ENCODE results near the gene GADD45B. TPM values are rescaled to one million over a fixed set of nuclear protein-coding genes. Genes with fewer than 3 reads are reported as not detected.

GADD45B gene
- total RNA-seq, 1 donor from 2014 or later, result 1.2 TPM

DNA sequence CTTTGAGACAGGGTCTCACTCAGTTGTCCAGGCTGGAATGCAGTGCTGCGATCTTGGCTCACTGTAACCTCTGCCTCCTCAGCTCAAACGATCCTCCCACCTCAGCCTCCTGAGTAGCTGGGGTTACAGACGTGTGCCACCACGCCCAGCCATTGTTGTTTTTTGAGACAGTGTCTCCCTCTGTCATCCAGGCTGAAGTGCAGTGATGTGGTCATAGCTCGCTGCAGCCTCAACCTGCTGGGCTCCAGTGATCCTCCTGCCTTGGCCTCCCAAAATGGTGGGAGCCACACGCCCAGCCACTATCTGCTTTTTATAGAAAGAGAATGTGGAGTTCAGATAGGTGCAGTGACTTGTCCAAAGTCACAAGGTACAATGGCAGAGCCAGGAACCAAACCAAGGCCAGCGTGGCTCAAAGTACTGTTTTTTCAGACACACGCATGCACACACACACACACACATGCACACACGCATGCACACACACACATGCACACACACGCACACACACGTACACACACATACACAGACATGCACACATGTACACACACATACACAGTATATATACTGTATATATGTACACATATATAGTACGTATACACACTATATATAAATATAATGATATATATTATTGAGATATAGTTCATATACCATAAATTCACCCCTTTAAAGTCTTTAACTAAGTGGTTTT, 6.6 kb downstream of the GADD45B start:
- Mint-ChIP-seq H3K36me3 (ENCODE audit: low read depth, unreplicated experiment) (peaks cover 4% of the 10 kb centered on the region), H3K27me3 (ENCODE audit: unreplicated experiment) (peaks cover 16% of the 10 kb centered on the region), H3K27ac (ENCODE audit: unreplicated experiment) (no peak overlapping the region), H3K4me3 (ENCODE audit: unreplicated experiment) (no peak overlapping the region), H3K4me1 (ENCODE audit: unreplicated experiment) (peaks cover 8% of the 10 kb centered on the region), H3K9me3 (ENCODE audit: unreplicated experiment) (peaks cover 9% of the 10 kb centered on the region)
- TF ChIP-seq, protein P1, sequence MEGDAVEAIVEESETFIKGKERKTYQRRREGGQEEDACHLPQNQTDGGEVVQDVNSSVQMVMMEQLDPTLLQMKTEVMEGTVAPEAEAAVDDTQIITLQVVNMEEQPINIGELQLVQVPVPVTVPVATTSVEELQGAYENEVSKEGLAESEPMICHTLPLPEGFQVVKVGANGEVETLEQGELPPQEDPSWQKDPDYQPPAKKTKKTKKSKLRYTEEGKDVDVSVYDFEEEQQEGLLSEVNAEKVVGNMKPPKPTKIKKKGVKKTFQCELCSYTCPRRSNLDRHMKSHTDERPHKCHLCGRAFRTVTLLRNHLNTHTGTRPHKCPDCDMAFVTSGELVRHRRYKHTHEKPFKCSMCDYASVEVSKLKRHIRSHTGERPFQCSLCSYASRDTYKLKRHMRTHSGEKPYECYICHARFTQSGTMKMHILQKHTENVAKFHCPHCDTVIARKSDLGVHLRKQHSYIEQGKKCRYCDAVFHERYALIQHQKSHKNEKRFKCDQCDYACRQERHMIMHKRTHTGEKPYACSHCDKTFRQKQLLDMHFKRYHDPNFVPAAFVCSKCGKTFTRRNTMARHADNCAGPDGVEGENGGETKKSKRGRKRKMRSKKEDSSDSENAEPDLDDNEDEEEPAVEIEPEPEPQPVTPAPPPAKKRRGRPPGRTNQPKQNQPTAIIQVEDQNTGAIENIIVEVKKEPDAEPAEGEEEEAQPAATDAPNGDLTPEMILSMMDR (IDR thresholded peaks at IDR 0.05; ENCODE audit: unreplicated experiment), result no peak
- DNase-seq (ENCODE audit: low spot score), result no peak

DNA sequence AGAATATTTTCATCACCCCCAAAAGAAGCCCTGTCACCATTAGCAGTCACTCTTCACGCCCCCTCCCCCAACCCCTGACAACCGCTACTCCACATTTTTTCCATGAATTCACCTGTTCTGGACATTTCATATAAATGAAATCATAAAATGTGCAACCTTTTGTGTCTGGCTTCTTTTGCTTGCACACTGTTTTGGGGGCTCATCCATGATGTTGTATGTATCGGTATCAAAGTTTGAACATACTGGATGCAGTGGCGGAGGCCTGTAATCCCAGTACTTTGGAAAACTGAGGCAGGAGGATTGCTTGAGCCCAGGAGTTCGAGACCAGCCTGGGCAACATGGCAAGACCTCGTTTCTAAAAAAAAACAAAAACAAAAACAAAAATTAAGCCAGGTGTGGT, 7.2 kb downstream of the GADD45B start:
- TF ChIP-seq, protein P1 (IDR thresholded peaks at IDR 0.05; ENCODE audit: unreplicated experiment), result no peak
- H3K4me1 Mint-ChIP-seq (ENCODE audit: unreplicated experiment), result peaks cover 5% of the 10 kb centered on the region
- H3K9me3 Mint-ChIP-seq (ENCODE audit: unreplicated experiment), result peaks cover 9% of the 10 kb centered on the region
- peaks cover 15% of the 10 kb centered on the region for H3K27me3 Mint-ChIP-seq (ENCODE audit: unreplicated experiment)
- H3K36me3 Mint-ChIP-seq (ENCODE audit: low read depth, unreplicated experiment), result peaks cover 4% of the 10 kb centered on the region
- H3K4me3 Mint-ChIP-seq (ENCODE audit: unreplicated experiment), result no peak overlapping the region
- no peak for DNase-seq (ENCODE audit: low spot score)
- no peak overlapping the region for H3K27ac Mint-ChIP-seq (ENCODE audit: unreplicated experiment)

DNA sequence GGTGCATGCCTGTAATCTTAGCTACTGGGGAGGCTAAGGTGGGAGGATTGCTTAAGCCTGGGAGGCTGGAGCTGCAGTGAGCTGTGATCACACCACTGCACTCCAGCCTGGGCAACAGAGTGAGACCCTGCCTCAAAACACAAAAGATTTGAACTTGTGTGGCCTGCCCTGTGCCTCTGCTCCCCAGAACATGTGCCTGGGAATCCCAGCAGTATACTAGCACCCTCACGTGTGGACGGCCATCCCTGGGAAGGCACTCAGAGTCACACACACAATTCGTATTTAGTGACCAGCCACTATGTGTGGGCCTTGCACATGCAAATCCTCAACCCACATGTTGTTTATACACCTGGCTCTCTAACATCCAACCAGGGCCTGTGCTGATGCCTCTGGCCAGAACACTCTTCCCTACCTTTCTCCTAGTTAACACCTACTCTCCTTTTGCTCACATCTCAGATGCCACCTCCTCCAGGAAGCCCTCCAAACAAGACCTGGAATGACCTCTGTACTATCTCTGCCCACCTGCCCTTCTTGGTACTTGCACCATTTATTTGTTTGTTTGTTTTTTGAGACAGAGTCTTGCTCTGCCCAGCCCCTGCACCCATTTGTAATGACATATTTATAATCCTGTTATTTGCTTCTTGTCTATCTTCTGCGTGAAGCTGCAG, 7.7 kb downstream of the GADD45B start:
- Mint-ChIP-seq H3K27me3 (ENCODE audit: unreplicated experiment) (peaks cover 11% of the 10 kb centered on the region), H3K4me1 (ENCODE audit: unreplicated experiment) (peaks cover under 1% of the 10 kb centered on the region), H3K36me3 (ENCODE audit: low read depth, unreplicated experiment) (peaks cover 4% of the 10 kb centered on the region), H3K9me3 (ENCODE audit: unreplicated experiment) (peaks cover 9% of the 10 kb centered on the region), H3K27ac (ENCODE audit: unreplicated experiment) (no peak overlapping the region), H3K4me3 (ENCODE audit: unreplicated experiment) (peak overlapping the region; percentile 24)
- no peak for DNase-seq (ENCODE audit: low spot score)
- TF ChIP-seq, protein P1 (IDR thresholded peaks at IDR 0.05; ENCODE audit: unreplicated experiment), result no peak

DNA sequence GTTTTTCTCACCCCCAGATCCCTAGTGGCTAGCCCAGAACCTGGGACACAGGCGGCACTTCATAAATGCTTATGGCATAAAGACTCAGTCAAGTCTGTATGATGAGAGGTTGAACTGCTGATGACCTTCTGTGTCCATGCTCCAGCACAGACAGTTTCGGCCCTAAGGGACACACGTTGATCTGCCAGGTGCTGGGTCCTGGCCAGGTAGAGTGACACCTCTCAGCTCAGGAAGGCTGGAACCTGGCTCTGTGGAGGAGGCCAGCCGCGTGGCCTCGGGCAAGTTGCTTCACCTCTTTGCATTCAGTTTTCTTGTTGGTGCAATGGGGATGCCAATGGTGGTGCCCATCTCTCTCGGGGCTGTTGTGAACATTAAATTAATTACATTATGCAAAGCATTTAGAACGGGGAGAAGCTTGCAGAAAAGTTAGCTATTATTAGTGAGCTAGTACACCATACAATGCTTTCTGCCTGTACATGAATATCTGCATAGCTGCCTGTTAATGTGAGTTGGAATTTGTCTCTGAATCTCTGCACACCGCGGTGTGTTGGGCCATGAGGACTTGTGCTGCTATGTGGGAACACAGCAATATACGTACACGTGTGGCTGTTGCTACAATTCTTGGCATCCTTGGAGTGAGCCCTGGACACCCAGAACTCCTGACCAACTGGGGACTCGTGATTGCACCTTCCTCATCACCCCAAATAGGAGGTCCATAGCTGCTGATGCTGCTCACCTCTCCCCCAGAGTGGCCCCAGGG, 8.4 kb downstream of the GADD45B start:
- TF ChIP-seq, protein P1 (IDR thresholded peaks at IDR 0.05; ENCODE audit: unreplicated experiment), result no peak
- Mint-ChIP-seq H3K9me3 (ENCODE audit: unreplicated experiment) (peaks cover 9% of the 10 kb centered on the region), H3K4me1 (ENCODE audit: unreplicated experiment) (no peaks in the 10 kb centered on the region), H3K4me3 (ENCODE audit: unreplicated experiment) (peak overlapping the region; percentile 24), H3K36me3 (ENCODE audit: low read depth, unreplicated experiment) (peaks cover 4% of the 10 kb centered on the region), H3K27me3 (ENCODE audit: unreplicated experiment) (peaks cover 11% of the 10 kb centered on the region), H3K27ac (ENCODE audit: unreplicated experiment) (no peak overlapping the region)
- DNase-seq (ENCODE audit: low spot score), result no peak

All from endothelial cell (in vitro differentiated cells).